Measurements from ENCODE around the gene ANLN. TPM values are rescaled to one million over a fixed set of nuclear protein-coding genes. Genes with fewer than 3 reads are reported as not detected.

ANLN gene
- total RNA-seq, 1 donor from 2014 or later, result 21.6 TPM

Other genes with a start within 250 kb of the ANLN start
- gene EEPD1, start 236.6 kb upstream of the ANLN start, total RNA-seq, result 1.3 and 5.1 TPM in 2 replicates